Mammary epithelial cell (primary cell): ENCODE results near the gene MED22.

Source experiments
- EZH2 ChIP-seq: IDR thresholded peaks from 2 replicates; pipeline ENCODE4 v1.6.1; 2012; ENCODE audit warnings: low read length, inconsistent platforms, borderline replicate concordance
- TF ChIP-seq, protein P1 (sequence below), 2 donors: IDR thresholded peaks in 1 of 2; conservative IDR thresholded peaks in 1 of 2; 2 replicates each; pipeline ENCODE4 v1.5.1; 2011 to 2012; ENCODE audit warnings: inconsistent platforms in 2 of 2, low read length in 2 of 2, mild to moderate bottlenecking in 2 of 2, control low read depth in 1 of 2, low read depth in 1 of 2; ENCODE audit not compliant: insufficient read depth in 1 of 2; ENCODE audit errors: extremely low read depth in 1 of 2

DNA sequence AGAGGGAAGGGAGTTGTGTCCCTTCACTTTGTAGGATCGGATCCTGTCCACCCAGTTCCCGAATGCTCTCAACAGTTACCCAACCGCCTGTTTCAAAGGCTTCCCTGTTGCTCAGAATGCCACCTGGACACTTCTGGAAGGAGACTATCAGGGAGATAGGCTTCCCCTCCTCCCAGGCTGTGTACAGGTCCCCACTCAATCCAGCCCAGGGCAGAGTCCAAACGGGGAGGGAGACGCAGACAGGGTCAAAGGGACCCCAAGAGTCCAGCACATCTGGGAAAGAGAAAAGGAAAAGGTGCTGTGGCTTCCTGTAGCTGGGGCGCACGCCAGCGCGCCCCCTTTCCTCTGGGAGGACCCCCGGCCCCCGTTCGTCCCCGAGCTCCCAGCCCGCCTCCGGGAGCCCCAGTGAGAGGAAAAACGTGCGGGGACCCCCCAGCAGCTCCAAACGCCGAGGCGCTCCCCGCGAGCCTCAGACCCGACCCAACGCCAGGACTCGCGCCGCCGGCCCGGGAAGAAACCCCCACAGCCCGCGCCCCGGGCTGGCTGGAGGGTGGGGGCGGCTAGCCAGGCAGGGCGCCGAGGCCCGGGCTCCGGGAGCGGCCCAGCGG is 27.3 kb upstream of the MED22 start:
- TF ChIP-seq, protein P1, sequence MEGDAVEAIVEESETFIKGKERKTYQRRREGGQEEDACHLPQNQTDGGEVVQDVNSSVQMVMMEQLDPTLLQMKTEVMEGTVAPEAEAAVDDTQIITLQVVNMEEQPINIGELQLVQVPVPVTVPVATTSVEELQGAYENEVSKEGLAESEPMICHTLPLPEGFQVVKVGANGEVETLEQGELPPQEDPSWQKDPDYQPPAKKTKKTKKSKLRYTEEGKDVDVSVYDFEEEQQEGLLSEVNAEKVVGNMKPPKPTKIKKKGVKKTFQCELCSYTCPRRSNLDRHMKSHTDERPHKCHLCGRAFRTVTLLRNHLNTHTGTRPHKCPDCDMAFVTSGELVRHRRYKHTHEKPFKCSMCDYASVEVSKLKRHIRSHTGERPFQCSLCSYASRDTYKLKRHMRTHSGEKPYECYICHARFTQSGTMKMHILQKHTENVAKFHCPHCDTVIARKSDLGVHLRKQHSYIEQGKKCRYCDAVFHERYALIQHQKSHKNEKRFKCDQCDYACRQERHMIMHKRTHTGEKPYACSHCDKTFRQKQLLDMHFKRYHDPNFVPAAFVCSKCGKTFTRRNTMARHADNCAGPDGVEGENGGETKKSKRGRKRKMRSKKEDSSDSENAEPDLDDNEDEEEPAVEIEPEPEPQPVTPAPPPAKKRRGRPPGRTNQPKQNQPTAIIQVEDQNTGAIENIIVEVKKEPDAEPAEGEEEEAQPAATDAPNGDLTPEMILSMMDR (conservative IDR thresholded peaks at IDR 0.05 in 1 of 2, IDR thresholded peaks at IDR 0.05 in 1 of 2; ENCODE audit: extremely low read depth in 1 of 2, insufficient read depth in 1 of 2, low read depth in 1 of 2, low read length in 2 of 2): no peak
- no peak for TF ChIP-seq EZH2
